Activated T-cell treated with anti-CD3 and anti-CD28 coated beads, Interleukin-2, amount 50 U/mL, for 4 hours (primary cell): ENCODE data around the gene TBC1D1. TPM values are rescaled to one million over a fixed set of nuclear protein-coding genes. Genes with fewer than 3 reads are reported as not detected.

Source experiments
- ATAC-seq, 2 donors: fragments of 200-7000 bp; cut with Tn5 transposase; one replicate each; pipeline ENCODE4 v1.10.0; 2021
- DNase-seq: peaks from one replicate; pipeline ENCODE4 v3.0.0-alpha.2; 2020
- H3K27me3 Mint-ChIP-seq: one replicate; pipeline ENCODE4 v1.8.0; 2021; ENCODE audit warnings: low read depth, mixed read lengths
- H3K36me3 Mint-ChIP-seq: one replicate; pipeline ENCODE4 v1.8.0; 2022; ENCODE audit warnings: mixed read lengths; ENCODE audit not compliant: insufficient read depth
- H3K4me1 Mint-ChIP-seq: one replicate; pipeline ENCODE4 v1.8.0; 2021; ENCODE audit warnings: low read depth, mixed read lengths
- H3K4me3 Mint-ChIP-seq: one replicate; pipeline ENCODE4 v1.8.0; 2021; ENCODE audit warnings: mild to moderate bottlenecking, moderate library complexity, mixed read lengths
- H3K9me3 Mint-ChIP-seq: one replicate; pipeline ENCODE4 v1.8.0; 2021; ENCODE audit warnings: mixed read lengths
- total RNA-seq, 3 donors: library from RNA; stranded (reverse); gene quantifications; one replicate each; pipeline ENCODE4 v1.2.1, GENCODE V29; 2021

TBC1D1 gene
- total RNA-seq, 3 donors from 2014 or later: 29.4 to 42.0 (median 38.8) TPM

DNA sequence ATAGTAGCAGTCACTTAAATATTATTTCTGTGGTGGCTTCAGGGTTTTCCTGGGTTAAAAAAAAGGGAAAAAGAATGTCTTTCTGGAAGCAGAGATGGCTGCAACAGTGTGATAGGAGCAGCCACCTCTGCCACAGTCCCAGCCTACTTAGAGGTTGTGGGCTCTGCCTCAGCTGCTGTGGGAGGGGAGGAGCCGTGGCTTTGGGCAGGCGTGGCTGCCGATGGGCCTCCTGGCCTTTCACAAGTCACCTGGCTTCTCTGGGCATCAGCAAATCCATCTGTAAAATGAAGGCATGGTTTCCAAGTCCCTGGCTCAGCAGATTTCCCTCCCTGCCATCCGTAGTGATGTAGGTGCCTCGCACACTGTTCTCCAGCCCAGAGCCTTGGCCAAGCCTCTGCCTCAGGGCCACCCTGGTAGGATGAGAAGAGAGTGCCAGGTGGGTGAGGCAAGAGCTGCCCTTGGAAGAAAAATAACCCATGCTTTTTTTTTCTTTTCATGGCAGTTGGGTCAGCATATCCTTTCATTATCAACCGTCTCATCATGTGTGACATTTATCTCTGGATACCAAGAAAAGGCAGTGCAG is 135.4 kb downstream of the TBC1D1 start:
- Mint-ChIP-seq H3K36me3 (peaks cover 19% of the 10 kb centered on the region), H3K4me1 (peaks cover 3% of the 10 kb centered on the region), H3K27me3 (no peaks in the 10 kb centered on the region), H3K4me3 (no peak overlapping the region), H3K9me3 (no peaks in the 10 kb centered on the region)
- DNase-seq (no peak), ATAC-seq (no peak)

DNA sequence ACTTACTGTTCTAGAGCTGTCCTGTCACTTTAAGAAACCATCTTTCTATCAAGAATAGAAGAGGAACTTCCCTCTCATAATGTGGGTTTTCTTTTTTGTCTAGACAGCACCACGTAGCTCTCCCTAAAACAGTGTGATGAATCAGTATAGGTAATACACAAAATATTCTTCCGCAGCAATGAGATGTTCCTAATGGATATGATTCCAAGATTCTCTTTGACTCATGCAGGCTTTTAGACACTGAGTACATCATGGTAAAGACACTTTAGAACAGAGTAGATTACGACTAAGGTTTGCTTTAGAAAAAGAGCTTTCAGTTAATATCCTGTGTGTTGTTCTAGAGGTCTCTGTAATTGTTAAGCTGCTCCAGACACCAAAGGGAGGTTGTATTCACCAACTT is 139.1 kb downstream of the TBC1D1 start:
- ATAC-seq (no peak), DNase-seq (no peak)
- Mint-ChIP-seq H3K36me3 (peaks cover 8% of the 10 kb centered on the region), H3K27me3 (no peaks in the 10 kb centered on the region), H3K4me1 (no peaks in the 10 kb centered on the region), H3K4me3 (no peak overlapping the region), H3K9me3 (no peaks in the 10 kb centered on the region)

DNA sequence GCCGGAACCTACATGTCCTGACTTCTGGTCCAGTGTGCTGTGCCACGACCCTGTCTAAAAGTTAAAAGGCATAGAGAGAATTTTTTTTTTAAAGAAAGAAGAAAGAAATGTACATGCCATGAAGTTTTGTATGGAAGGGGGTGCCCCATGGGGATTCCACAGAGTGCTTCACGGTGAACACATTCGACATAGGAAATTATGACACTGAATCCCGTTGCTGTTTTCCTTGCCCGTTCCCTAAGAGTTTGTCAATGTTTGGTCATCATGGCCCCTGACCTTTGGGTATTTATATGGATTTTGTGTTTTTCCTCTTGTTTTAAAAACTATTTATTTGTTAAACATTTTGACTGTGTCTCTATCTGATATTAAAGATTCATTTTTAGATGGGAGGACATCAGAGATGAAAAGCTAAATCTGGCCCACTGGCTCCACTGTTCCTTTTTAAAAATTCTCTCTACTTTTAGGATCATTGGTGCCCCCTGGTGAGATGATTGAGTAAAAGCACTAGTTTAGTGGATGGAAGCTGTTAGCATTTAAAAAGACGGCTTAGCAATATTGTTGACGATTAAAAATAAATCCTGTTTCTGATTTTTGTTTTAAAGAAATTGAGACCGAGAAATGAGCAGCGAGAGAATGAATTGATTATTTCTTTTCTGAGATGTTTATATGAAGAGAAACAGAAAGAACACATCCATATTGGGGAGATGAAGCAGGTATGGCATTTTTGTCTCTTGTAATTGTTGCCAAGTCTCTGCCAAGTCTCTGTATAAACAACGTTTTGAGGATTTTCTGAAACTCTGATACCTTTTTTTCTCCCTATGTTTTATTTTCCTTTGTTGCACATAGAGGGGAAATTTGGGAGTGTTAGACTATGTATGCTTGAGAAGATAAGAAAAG is 144.3 kb downstream of the TBC1D1 start:
- no peak overlapping the region for H3K4me3 Mint-ChIP-seq
- H3K9me3 Mint-ChIP-seq: no peaks in the 10 kb centered on the region
- DNase-seq (no peak), ATAC-seq (no peak)
- H3K4me1 Mint-ChIP-seq: no peaks in the 10 kb centered on the region
- H3K36me3 Mint-ChIP-seq: peaks cover 22% of the 10 kb centered on the region
- no peaks in the 10 kb centered on the region for H3K27me3 Mint-ChIP-seq

DNA sequence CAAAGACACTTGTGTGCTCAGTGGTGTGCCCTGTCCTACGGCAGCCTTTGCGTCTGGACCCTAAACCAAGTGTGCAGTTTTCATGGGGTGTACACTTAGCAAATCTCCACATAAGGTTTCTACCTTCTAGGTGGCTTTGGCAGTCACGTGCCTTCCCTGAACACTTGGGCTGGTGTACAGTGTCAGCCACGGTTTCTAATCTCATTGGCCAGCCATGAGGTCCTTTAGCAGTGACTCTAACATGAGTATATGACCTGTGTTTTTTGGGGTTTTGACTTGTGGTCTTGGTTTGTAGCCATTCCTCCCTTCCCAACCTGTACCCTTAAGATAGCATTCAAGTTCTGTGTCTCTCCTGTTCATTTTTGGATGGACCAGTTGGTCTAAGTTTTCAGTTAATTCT is 145.7 kb downstream of the TBC1D1 start:
- Mint-ChIP-seq H3K4me3 (no peak overlapping the region), H3K27me3 (no peaks in the 10 kb centered on the region), H3K9me3 (no peaks in the 10 kb centered on the region), H3K4me1 (no peaks in the 10 kb centered on the region), H3K36me3 (peaks cover 28% of the 10 kb centered on the region)
- no peak for ATAC-seq
- DNase-seq: no peak

DNA sequence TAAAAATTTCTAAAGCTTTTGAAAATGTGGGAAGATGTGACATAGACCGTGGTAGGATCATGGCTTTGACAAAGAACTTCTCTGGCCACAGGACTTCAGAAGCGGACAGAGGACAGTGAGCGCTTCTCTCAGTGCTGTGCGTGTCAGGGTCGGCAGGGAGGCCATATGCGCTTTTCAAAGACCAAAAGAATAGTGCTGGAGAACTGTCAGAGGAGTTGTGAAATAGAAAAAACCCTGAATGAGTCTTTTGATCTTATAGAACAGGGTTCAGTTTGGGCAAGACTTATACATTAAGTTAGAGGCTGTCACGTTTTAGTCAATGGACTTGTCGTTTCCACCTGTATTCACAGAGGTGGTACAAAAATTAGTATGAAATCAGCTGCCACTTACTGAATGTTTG is 146.7 kb downstream of the TBC1D1 start:
- Mint-ChIP-seq H3K9me3 (no peaks in the 10 kb centered on the region), H3K27me3 (no peaks in the 10 kb centered on the region), H3K4me1 (no peaks in the 10 kb centered on the region), H3K36me3 (peaks cover 29% of the 10 kb centered on the region), H3K4me3 (no peak overlapping the region)
- ATAC-seq (no peak), DNase-seq (no peak)

DNA sequence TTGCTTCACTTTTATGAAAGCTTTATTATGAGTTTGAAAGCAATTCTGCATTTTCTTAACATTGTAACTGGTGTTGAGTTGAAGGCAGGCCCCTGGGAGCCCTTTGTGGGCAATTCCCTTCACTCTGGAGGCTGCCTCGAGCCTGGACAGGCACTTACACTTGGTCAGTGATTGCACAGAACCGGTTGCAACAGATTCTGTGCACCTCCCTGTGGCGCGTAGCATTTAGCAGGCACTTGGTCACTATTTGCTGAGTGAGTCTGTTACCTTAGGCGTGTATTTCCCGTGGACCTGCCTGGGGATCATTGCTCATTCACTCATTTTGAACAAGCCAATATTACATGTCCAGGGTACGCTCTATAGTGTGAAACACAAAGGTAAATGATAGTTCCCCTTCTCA is 149.7 kb downstream of the TBC1D1 start:
- Mint-ChIP-seq H3K36me3 (peaks cover 32% of the 10 kb centered on the region), H3K9me3 (no peaks in the 10 kb centered on the region), H3K4me1 (no peaks in the 10 kb centered on the region), H3K27me3 (no peaks in the 10 kb centered on the region), H3K4me3 (no peak overlapping the region)
- ATAC-seq (no peak), DNase-seq (no peak)

DNA sequence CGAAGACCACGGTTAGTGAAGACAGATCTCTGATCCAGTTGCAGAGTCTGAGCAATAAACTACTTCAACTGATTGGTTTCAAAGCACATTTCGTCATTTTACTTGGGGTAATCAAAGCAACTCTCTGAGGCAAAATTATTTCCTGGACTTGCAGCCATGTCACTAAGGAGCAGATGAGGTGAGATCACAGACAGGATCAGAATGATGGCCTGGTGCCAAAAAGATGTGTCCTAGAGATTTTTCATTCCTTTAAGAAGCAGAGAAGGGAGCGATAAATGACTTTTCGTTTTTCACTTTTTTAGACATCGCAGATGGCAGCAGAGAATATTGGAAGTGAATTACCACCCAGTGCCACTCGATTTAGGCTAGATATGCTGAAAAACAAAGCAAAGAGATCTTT is 153.2 kb downstream of the TBC1D1 start:
- no peaks in the 10 kb centered on the region for H3K9me3 Mint-ChIP-seq
- ATAC-seq (no peak), DNase-seq (no peak)
- H3K36me3 Mint-ChIP-seq: peaks cover 30% of the 10 kb centered on the region
- no peak overlapping the region for H3K4me3 Mint-ChIP-seq
- H3K27me3 Mint-ChIP-seq: no peaks in the 10 kb centered on the region
- H3K4me1 Mint-ChIP-seq: no peaks in the 10 kb centered on the region

DNA sequence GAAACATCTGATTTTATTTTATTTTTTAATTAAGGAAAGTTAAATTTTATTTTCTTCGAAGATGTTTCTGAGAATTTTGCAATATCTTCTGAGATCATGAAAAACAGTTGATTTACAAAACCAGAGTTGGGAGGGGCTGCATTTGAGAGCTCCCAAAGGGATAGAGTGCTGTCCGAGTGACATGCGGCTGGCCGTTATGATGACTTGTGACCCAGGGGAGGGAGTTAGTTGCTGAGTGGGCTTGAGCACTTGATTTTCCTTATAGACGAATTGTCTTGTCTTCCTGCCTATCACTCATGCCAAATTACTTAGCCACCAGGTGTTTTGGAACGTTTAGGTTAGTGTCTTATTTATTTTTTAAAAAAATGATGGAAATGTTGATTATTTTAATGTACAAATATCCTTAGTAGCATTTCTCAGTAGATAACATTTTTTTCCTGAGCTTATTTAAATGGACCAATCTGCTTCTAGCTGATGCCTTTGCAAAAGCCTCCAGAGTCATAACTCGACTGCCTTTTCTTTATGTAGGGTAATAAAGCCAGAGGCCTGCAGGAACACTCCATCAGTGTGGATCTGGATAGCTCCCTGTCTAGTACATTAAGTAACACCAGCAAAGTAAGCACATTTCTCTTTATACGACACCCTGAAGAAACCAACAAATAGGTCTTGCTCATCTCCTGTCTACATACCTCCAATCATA is 154.6 kb downstream of the TBC1D1 start:
- Mint-ChIP-seq H3K27me3 (no peaks in the 10 kb centered on the region), H3K36me3 (peaks cover 32% of the 10 kb centered on the region), H3K9me3 (no peaks in the 10 kb centered on the region), H3K4me1 (no peaks in the 10 kb centered on the region), H3K4me3 (no peak overlapping the region)
- ATAC-seq: no peak
- no peak for DNase-seq

DNA sequence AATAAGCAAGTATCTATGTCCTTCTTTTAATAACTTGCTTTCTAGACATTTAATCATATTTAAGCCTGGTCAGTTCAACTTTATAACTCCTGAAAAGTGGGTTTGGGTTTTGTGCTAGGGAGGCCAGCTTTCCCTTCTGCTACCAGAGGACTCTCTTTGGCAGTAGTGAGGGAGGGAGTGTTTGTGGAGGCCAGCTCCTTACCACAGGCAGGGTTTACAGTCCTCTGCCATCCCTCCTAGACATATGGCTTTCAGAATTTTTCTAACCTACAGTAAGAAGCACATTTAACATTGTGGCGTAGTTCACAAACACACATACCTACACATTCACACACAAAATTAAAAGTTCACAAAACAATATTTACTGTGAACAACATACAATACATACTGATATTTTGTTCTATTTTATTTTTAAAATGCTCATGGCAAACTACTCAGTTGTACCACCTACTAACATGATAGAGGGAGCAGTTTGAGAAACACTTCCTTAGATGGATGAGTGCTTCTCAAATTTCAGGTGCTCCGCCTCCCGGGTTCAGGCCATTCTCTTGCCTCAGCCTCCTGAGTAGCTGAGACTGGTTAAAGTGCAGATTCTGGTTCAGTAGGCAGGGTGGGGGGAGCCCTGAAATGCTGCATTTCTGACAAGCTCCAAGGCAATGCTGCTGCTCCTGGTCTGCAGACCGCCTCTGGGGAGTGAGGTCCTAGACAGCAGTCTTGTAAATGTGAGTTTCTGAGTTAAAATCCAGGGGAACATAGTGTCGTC is 156.0 kb downstream of the TBC1D1 start:
- H3K36me3 Mint-ChIP-seq: peaks cover 33% of the 10 kb centered on the region
- ATAC-seq: no peak
- H3K4me3 Mint-ChIP-seq: no peak overlapping the region
- H3K9me3 Mint-ChIP-seq: no peaks in the 10 kb centered on the region
- no peaks in the 10 kb centered on the region for H3K27me3 Mint-ChIP-seq
- no peaks in the 10 kb centered on the region for H3K4me1 Mint-ChIP-seq
- no peak for DNase-seq

DNA sequence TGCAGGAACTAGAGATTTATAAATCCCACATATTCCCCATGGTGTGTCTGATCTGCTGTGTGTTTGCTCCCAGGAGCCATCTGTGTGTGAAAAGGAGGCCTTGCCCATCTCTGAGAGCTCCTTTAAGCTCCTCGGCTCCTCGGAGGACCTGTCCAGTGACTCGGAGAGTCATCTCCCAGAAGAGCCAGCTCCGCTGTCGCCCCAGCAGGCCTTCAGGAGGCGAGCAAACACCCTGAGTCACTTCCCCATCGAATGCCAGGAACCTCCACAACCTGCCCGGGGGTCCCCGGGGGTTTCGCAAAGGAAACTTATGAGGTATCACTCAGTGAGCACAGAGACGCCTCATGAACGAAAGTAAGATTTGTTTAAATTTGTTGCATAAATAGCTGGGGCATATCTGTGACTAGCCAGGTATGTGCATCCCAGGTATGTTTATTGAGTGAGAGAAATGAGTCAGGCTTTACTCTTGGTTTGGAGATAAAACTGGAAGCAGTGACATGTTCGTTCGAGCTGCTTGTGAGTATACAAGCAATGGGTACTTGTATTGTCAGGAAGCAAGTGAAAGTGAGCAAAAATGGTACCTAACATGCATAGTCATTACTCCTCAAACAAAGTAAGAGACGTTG is 158.8 kb downstream of the TBC1D1 start:
- Mint-ChIP-seq H3K27me3 (no peaks in the 10 kb centered on the region), H3K4me1 (no peaks in the 10 kb centered on the region), H3K4me3 (no peak overlapping the region), H3K36me3 (peaks cover 31% of the 10 kb centered on the region), H3K9me3 (no peaks in the 10 kb centered on the region)
- no peak for DNase-seq
- no peak for ATAC-seq

DNA sequence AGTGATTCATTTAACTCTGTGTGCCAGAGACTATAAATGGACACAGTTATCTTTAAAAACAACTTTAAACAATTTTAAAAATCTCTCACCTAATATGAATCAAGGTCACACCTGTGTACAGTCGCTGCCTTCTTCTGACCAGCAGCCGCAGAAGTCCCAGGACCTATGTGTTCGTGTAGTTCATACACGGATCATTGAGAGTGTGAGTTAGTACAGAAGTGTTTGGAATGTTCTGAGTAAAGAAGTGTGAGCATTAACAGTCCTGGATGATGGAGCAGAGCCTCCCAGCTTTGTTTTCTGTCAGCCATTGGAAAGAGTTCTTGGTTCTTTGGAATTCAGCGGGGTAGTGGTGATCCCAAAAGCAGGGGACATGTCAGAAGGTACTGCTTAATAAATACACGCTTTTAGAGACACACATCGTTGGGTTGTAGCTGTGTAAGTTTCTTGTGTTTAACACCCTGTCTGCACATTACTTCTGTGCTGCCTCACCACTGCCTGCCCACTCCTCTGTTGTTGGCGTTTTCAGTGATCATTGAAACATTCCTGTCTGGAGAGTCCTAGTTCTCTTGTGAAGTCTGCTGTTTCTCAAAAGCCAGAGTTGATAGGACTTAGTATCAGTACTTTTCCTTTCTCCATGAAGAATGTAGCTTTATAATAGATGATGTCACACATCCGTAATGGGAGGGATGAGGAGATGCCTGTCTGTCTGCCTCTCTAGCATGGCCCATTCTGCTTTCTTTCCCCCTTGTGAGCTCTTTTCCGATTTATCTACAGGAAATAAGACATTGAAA is 159.9 kb downstream of the TBC1D1 start:
- no peak for DNase-seq
- no peaks in the 10 kb centered on the region for H3K9me3 Mint-ChIP-seq
- peaks cover 35% of the 10 kb centered on the region for H3K36me3 Mint-ChIP-seq
- no peak overlapping the region for H3K4me3 Mint-ChIP-seq
- ATAC-seq: no peak
- H3K4me1 Mint-ChIP-seq: no peaks in the 10 kb centered on the region
- no peaks in the 10 kb centered on the region for H3K27me3 Mint-ChIP-seq

DNA sequence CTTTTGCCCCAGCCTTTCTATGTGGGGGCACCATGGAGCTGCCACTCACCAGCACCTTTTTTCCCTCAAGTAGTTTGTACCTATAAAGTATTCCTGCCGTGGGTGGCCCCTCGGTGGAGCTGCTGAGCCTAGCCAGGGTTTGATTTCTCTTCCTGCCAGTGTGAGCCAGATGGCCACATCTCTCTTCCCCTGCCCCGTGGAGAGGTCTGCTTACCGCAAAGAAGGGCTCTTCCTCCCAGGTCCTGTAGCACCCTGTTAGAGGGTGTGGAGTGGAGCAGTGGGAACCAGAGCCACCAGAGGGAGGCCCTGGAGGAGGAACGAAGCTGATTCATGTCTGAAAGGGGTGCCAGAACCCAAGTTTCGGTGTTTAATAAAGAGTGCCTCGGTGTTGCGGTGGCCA is 164.7 kb downstream of the TBC1D1 start:
- Mint-ChIP-seq H3K36me3 (peaks cover 35% of the 10 kb centered on the region), H3K9me3 (no peaks in the 10 kb centered on the region), H3K4me1 (no peaks in the 10 kb centered on the region), H3K4me3 (no peak overlapping the region), H3K27me3 (no peaks in the 10 kb centered on the region)
- DNase-seq (no peak), ATAC-seq (no peak)

DNA sequence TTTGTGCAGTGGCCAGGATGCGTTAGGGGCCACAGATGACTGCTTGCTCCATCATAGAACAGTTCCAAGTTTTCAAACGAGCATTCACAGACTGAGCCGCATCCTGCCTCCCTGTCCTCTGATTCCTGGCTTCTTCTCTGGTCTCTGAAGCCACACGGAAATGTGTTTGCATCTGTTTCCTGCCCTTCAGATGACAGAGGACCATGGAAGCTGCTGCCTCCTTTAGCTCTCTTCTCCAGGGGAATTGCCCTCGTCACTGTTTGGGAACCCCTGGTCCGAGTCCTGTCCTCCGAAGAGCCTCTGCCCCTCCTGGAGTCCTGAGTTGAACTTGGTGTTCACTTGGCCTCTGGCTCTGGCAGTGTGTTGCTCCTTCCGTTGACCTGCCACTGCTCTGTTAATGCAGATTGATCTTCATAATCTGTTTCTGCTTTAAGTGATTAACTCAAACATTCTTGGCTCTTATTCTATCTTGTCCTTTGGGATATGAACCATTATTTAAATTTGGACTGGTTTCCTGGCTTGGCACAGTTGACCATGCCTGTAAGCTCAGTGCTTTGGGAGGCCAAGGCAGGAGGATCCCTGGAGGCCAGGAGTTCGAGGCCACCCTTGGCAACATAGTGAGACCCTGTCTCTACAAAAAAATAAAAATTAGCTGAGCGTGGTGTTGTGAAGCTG is 165.3 kb downstream of the TBC1D1 start:
- Mint-ChIP-seq H3K36me3 (peaks cover 34% of the 10 kb centered on the region), H3K4me3 (no peak overlapping the region), H3K27me3 (no peaks in the 10 kb centered on the region), H3K9me3 (no peaks in the 10 kb centered on the region), H3K4me1 (no peaks in the 10 kb centered on the region)
- DNase-seq: no peak
- ATAC-seq: no peak
